B cell (primary cell): Measurements from ENCODE around the gene MTHFD2L. TPM values are rescaled to one million over a fixed set of nuclear protein-coding genes. Genes with fewer than 3 reads are reported as not detected.

ENCODE experiments used
- ATAC-seq: fragments of 200-7000 bp; cut with Tn5 transposase; one replicate; pipeline ENCODE4 v1.10.0; 2021; ENCODE audit warnings: low read depth, mild to moderate bottlenecking, moderate number of reproducible peaks, moderate library complexity
- CTCF ChIA-PET: fragments of 350-600 bp; sonication (Branson Sonifier 250); formaldehyde crosslinking; loops from one replicate; lab custom pipeline; 2021; ENCODE audit warnings: antibody characterized with exemption, inconsistent platforms; lab: Charles Lee
- POLR2A ChIA-PET: fragments of 350-600 bp; sonication (Branson Sonifier 250); formaldehyde crosslinking; loops from one replicate; lab custom pipeline; 2021; ENCODE audit warnings: antibody characterized with exemption; lab: Charles Lee
- DNase-seq: peaks from one replicate; pipeline ENCODE4 v3.0.0; 2013
- H2AFZ ChIP-seq: 2 replicates; pipeline ENCODE4 v1.6.1; 2012; ENCODE audit warnings: mild to moderate bottlenecking, low read depth, low read length; ENCODE audit not compliant: insufficient read depth, poor library complexity, severe bottlenecking
- H3K27ac ChIP-seq, 2 donors: 1 replicate in 1 of 2; 2 replicates in 1 of 2; pipeline ENCODE4 v1.5.1; 2012 to 2013; ENCODE audit warnings: low read length in 2 of 2, mild to moderate bottlenecking in 2 of 2, moderate library complexity in 1 of 2
- H3K27me3 ChIP-seq, 4 experiments: fragments of 200-600 bp in 1 of 4; sonication (generic) in 1 of 4; replicated peaks in 1 of 4; 1 replicate in 2 of 4; 2 replicates in 2 of 4; pipeline versions ENCODE4 v1.6.1 to v1.7.0; 2013 to 2016; ENCODE audit warnings: low read length in 3 of 4, mild to moderate bottlenecking in 2 of 4, mixed read lengths in 1 of 4, moderate library complexity in 1 of 4; ENCODE audit not compliant: insufficient read depth in 4 of 4, control insufficient read depth in 3 of 4; ENCODE audit errors: control extremely low read depth in 1 of 4
- H3K36me3 ChIP-seq, 2 experiments: replicated peaks in 1 of 2; 1 replicate in 1 of 2; 2 replicates in 1 of 2; pipeline versions ENCODE4 v1.6.1 to v1.7.1; 2013; ENCODE audit warnings: low read length in 1 of 2; ENCODE audit not compliant: insufficient read depth in 2 of 2, control insufficient read depth in 1 of 2; ENCODE audit errors: control extremely low read depth in 1 of 2, extremely low read depth in 1 of 2
- H3K4me1 ChIP-seq, 2 donors: fragments of 200-600 bp in 1 of 2; sonication (generic) in 1 of 2; 1 replicate in 1 of 2; 2 replicates in 1 of 2; pipeline versions ENCODE4 v1.5.1 to v1.6.1; 2013 to 2017; ENCODE audit warnings: low read length in 2 of 2; ENCODE audit not compliant: control insufficient read depth in 2 of 2, insufficient read depth in 2 of 2
- H3K4me2 ChIP-seq: replicated peaks from 2 replicates; pipeline ENCODE3; 2012; ENCODE audit warnings: mild to moderate bottlenecking, low read depth, low read length; ENCODE audit not compliant: poor library complexity, severe bottlenecking
- H3K4me3 ChIP-seq, 5 experiments: fragments of 200-600 bp in 1 of 5; sonication (generic) in 1 of 5; 1 replicate in 3 of 5; 2 replicates in 2 of 5; pipeline versions ENCODE4 v1.5.1 to v1.7.0; 2011 to 2016; ENCODE audit warnings: low read length in 4 of 5, mild to moderate bottlenecking in 4 of 5, low read depth in 2 of 5, control low read depth in 1 of 5, moderate library complexity in 1 of 5; ENCODE audit not compliant: insufficient read depth in 1 of 5; ENCODE audit errors: control extremely low read depth in 1 of 5, extremely low read depth in 1 of 5
- H3K79me2 ChIP-seq: fragments of 200-600 bp; sonication (generic); one replicate; pipeline ENCODE4 v1.6.0; 2016; ENCODE audit warnings: low read length; ENCODE audit not compliant: control insufficient read depth, insufficient read depth
- H3K9ac ChIP-seq: fragments of 200-600 bp; sonication (generic); 2 replicates; pipeline ENCODE4 v1.6.1; 2017; ENCODE audit warnings: mild to moderate bottlenecking, low read length, moderate library complexity
- H3K9me3 ChIP-seq, 3 donors: one replicate each; pipeline versions ENCODE4 v1.6.1 to v1.7.1; 2013; ENCODE audit warnings: low read length in 2 of 3; ENCODE audit not compliant: control insufficient read depth in 2 of 3, insufficient read depth in 1 of 3; ENCODE audit errors: control extremely low read depth in 1 of 3
- H4K20me1 ChIP-seq: 2 replicates; pipeline ENCODE4 v1.6.0; 2012; ENCODE audit warnings: mild to moderate bottlenecking, low read length; ENCODE audit not compliant: insufficient read depth, control insufficient read depth, poor library complexity, severe bottlenecking
- H3K27ac Mint-ChIP-seq: one replicate; pipeline ENCODE4 v1.8.0; 2021; ENCODE audit warnings: mixed read lengths
- H3K27me3 Mint-ChIP-seq: one replicate; pipeline ENCODE4 v1.8.0; 2021; ENCODE audit warnings: mixed read lengths
- H3K4me1 Mint-ChIP-seq: one replicate; pipeline ENCODE4 v1.8.0; 2021; ENCODE audit warnings: mixed read lengths
- H3K4me3 Mint-ChIP-seq: one replicate; pipeline ENCODE4 v1.8.0; 2021; ENCODE audit warnings: mixed read lengths
- H3K9me3 Mint-ChIP-seq: one replicate; pipeline ENCODE4 v1.8.0; 2022; ENCODE audit warnings: mixed read lengths; ENCODE audit not compliant: insufficient read depth
- EZH2 ChIP-seq: IDR thresholded peaks from 2 replicates; pipeline ENCODE4 v1.6.1; 2012; ENCODE audit warnings: borderline replicate concordance, low read depth, mild to moderate bottlenecking, moderate library complexity, low read length; ENCODE audit not compliant: insufficient read depth, poor library complexity, severe bottlenecking
- WGBS: methylation state at CpG from one replicate; pipeline ENCODE4 v1.1.5; 2013; ENCODE audit warnings: missing lambda C conversion rate; ENCODE audit not compliant: insufficient coverage; 5-methylcytosine and 5-hydroxymethylcytosine counted together
- intact Hi-C: fragments of 100-400 bp; cut with micrococcal nuclease; formaldehyde crosslinking; loops from one replicate; pipeline ENCODE4 v1.10.0; 2022
- polyA plus RNA-seq: library from polyadenylated mRNA; depleted of rRNA; stranded (reverse); fragments of >200 nt; gene quantifications from 2 replicates; pipeline ENCODE4 v1.2.3, GENCODE V29; 2012
- total RNA-seq, 2 donors: library from RNA; stranded (reverse); fragments of 120-200 nt in 1 of 2; gene quantifications; 1 replicate in 1 of 2; 2 replicates in 1 of 2; pipeline versions ENCODE4 v1.2.3 to v1.2.4, GENCODE V29; 2013 to 2022
- TF ChIP-seq, protein P1 (sequence below): fragments of 200-600 bp; IDR thresholded peaks from one replicate; pipeline ENCODE4 v1.8.0; 2022; ENCODE audit warnings: antibody characterized with exemption, mild to moderate bottlenecking

The MTHFD2L gene
- total and polyA plus RNA-seq, 2 donors (not counting 1 experiment from before 2014, with no cell fraction given), result 5.5 to 12.6 TPM

DNA sequence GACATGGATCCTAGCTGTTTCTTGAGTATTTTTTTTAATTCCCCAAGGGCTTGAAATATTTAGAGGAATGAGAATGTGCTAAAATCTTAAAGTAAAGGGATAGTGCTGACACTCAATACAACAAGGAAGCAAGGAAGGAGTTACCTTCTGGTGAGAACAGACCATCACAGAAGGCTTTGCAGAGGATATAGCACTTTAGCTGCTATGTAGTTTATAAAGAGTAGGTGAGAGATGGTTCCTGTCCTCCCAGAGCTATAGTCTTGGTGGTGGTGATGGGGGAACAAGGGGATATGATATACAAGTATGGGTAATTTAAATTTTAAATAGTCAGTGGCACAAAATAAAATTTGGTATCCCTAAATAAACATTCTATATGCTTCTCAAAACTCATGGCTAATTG lies 47.6 kb downstream of the MTHFD2L start:
- no peak for ATAC-seq
- Histone ChIP-seq H3K27ac (peak overlapping the region; percentile 86 to 96), H4K20me1 (no peaks in the 10 kb centered on the region), H3K9ac (peak overlapping the region; percentile 68), H3K4me1 (peaks cover 20 to 21% of the 10 kb centered on the region in 2 donors), H3K4me3 (no peak overlapping the region), H3K79me2 (no peaks in the 10 kb centered on the region), H3K27me3 (no peaks in the 10 kb centered on the region), H3K9me3 (no peaks in the 10 kb centered on the region), H3K36me3 (peaks cover 0 to 2% of the 10 kb centered on the region in 2 experiments), H3K4me2 (peak overlapping the region; percentile 74), H2AFZ (peak overlapping the region; percentile 86)
- ChIA-PET POLR2A (no interaction called here), CTCF (interaction anchor here (0.8 to 1.8 kb wide), 3 partner anchors 12 to 47 kb away, joined by 3 to 9 read pairs (median 3); partner anchors contain the start of gene MTHFD2L)
- peaks cover 25% of the 10 kb centered on the region for H3K4me1 Mint-ChIP-seq
- TF ChIP-seq EZH2, result no peak
- TF ChIP-seq, protein P1, sequence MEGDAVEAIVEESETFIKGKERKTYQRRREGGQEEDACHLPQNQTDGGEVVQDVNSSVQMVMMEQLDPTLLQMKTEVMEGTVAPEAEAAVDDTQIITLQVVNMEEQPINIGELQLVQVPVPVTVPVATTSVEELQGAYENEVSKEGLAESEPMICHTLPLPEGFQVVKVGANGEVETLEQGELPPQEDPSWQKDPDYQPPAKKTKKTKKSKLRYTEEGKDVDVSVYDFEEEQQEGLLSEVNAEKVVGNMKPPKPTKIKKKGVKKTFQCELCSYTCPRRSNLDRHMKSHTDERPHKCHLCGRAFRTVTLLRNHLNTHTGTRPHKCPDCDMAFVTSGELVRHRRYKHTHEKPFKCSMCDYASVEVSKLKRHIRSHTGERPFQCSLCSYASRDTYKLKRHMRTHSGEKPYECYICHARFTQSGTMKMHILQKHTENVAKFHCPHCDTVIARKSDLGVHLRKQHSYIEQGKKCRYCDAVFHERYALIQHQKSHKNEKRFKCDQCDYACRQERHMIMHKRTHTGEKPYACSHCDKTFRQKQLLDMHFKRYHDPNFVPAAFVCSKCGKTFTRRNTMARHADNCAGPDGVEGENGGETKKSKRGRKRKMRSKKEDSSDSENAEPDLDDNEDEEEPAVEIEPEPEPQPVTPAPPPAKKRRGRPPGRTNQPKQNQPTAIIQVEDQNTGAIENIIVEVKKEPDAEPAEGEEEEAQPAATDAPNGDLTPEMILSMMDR, result no peak
- intact Hi-C loops, result no loop called here
- DNase-seq, result no peak
- peak overlapping the region; percentile 84 for H3K4me3 Mint-ChIP-seq
- no peaks in the 10 kb centered on the region for H3K27me3 Mint-ChIP-seq
- peak overlapping the region; percentile 96 for H3K27ac Mint-ChIP-seq
- peaks cover 3% of the 10 kb centered on the region for H3K9me3 Mint-ChIP-seq

DNA sequence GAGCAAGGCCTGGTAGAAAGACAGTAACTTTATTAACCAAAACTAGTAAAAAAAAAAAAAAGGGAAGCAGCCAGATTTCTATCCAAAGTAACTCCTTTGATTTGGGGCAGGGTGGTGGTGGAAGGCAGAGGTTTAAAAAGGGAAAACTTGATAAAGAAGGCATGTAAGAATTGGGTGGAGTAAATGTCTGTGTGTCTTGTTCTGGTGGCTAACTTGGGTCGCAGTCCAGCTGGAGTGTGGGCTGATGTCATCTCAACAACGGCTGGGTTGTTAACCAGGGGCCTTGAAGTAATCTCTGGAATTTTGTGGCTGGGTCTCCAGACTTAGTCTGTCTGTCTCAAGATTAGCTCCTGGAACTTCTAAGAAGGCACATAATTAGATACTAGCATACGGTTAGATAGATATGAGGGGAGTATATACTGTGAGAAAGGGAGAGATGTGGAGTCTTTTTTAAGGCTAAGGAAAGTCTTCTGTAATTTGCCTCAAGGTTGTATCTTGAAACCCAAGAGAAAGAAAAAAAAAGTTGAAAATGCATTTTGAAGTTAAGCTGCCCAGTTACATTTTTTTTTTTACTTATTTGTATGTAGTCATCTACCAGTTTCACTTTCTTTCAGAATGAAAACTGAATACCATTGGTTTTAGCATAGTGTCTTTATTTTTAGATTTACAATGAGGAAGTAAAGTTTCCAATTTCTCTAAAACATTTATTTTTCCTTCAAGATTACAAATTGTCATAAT lies 48.3 kb downstream of the MTHFD2L start:
- peak overlapping the region; percentile 86 to 96 for H3K27ac ChIP-seq
- ChIA-PET POLR2A (no interaction called here), CTCF (interaction anchor here (0.7 to 1.8 kb wide), 3 partner anchors 13 to 27 kb away, joined by 3 to 9 read pairs (median 3); no protein-coding TSS in a partner anchor)
- peak overlapping the region; percentile 74 for H3K4me2 ChIP-seq
- H3K9me3 ChIP-seq, result no peaks in the 10 kb centered on the region
- Mint-ChIP-seq H3K4me1 (peaks cover 30% of the 10 kb centered on the region), H3K27me3 (no peaks in the 10 kb centered on the region), H3K4me3 (peak overlapping the region; percentile 84), H3K9me3 (peaks cover 5% of the 10 kb centered on the region), H3K27ac (peak overlapping the region; percentile 96)
- ATAC-seq (peak; percentile 73), DNase-seq (peak; percentile 61)
- no peaks in the 10 kb centered on the region for H4K20me1 ChIP-seq
- peak overlapping the region; percentile 86 for H2AFZ ChIP-seq
- H3K4me3 ChIP-seq, result peak overlapping the region; percentile 20 to 58 (median 35)
- peaks cover 20 to 21% of the 10 kb centered on the region in 2 donors for H3K4me1 ChIP-seq
- WGBS, result 24% methylated on average over 2 of the region's 3 CpGs
- no peaks in the 10 kb centered on the region for H3K27me3 ChIP-seq
- peak overlapping the region; percentile 68 for H3K9ac ChIP-seq
- intact Hi-C loops, result loop anchor here (1.0 kb wide), 1 partner anchor 48 kb away; the partner anchor contains the start of gene MTHFD2L
- H3K79me2 ChIP-seq, result no peaks in the 10 kb centered on the region
- no peak for TF ChIP-seq EZH2
- TF ChIP-seq, protein P1, result no peak
- peaks cover 0 to under 1% of the 10 kb centered on the region in 2 experiments for H3K36me3 ChIP-seq
